Measurements from ENCODE around the gene CPEB3. TPM values are rescaled to one million over a fixed set of nuclear protein-coding genes. Genes with fewer than 3 reads are reported as not detected.

CPEB3 gene
- total RNA-seq, 1 donor from 2014 or later = 2.8 TPM

DNA sequence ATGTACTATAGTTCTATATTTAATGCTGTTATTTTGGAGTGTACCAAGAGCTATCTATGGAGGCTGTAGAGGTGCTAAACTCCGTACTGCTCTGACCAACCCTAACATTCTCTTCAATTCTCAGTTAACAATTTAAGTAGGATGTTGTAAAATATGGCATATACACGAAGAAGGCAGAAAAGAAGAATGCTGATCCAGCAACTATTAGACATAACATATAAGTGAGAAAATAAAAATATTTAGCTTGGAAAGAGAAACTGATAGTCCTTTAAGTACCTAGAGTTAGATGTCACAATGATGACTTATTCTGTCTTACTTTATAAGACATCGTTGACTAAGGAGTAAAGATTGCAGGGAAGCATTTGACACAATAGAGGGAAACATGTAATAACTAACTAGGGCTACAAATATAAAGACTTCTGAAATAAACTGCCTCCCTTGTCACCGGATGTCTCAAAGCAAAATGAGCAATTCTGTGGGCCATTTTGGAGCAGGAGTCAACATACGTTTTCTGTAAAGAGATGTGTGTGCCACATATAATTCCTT, 159.5 kb downstream of the CPEB3 start:
- intact Hi-C loops (cut with DNase I) = no loop called here

GRCh38 chr10:92130622-92131274, 160.1 kb downstream of the CPEB3 start:
- H3K4me3 ChIP-seq = no peak overlapping the region
- no peaks in the 10 kb centered on the region for H3K27me3 ChIP-seq
- no peak overlapping the region for H3K27ac ChIP-seq
- no peaks in the 10 kb centered on the region for H3K36me3 ChIP-seq
- TF ChIP-seq, protein P1, sequence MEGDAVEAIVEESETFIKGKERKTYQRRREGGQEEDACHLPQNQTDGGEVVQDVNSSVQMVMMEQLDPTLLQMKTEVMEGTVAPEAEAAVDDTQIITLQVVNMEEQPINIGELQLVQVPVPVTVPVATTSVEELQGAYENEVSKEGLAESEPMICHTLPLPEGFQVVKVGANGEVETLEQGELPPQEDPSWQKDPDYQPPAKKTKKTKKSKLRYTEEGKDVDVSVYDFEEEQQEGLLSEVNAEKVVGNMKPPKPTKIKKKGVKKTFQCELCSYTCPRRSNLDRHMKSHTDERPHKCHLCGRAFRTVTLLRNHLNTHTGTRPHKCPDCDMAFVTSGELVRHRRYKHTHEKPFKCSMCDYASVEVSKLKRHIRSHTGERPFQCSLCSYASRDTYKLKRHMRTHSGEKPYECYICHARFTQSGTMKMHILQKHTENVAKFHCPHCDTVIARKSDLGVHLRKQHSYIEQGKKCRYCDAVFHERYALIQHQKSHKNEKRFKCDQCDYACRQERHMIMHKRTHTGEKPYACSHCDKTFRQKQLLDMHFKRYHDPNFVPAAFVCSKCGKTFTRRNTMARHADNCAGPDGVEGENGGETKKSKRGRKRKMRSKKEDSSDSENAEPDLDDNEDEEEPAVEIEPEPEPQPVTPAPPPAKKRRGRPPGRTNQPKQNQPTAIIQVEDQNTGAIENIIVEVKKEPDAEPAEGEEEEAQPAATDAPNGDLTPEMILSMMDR (IDR thresholded peaks at IDR 0.05) = no peak
- intact Hi-C loops (cut with DNase I) = no loop called here
- DNase-seq (ENCODE audit: low spot score in 2 of 2) = no peak
- no peaks in the 10 kb centered on the region for H3K9me3 ChIP-seq
- H3K4me1 ChIP-seq = peaks cover 0 to 5% of the 10 kb centered on the region in 2 donors

More for the DNA sequence above, 159.5 kb downstream of the CPEB3 start:
- no peak for DNase-seq (ENCODE audit: low spot score in 2 of 2)
- Histone ChIP-seq H3K4me1 (no peaks in the 10 kb centered on the region), H3K36me3 (no peaks in the 10 kb centered on the region), H3K27ac (no peak overlapping the region), H3K9me3 (no peaks in the 10 kb centered on the region), H3K4me3 (no peak overlapping the region), H3K27me3 (no peaks in the 10 kb centered on the region)
- TF ChIP-seq, protein P1 (IDR thresholded peaks at IDR 0.05) = no peak

GRCh38 chr10:92126100-92126650, 164.7 kb downstream of the CPEB3 start:
- TF ChIP-seq, protein P1 (IDR thresholded peaks at IDR 0.05) = no peak
- Histone ChIP-seq H3K4me1 (peaks cover 12 to 41% of the 10 kb centered on the region in 2 donors), H3K27ac (peak overlapping the region; percentile 2 to 74), H3K36me3 (no peaks in the 10 kb centered on the region), H3K27me3 (no peaks in the 10 kb centered on the region), H3K9me3 (no peaks in the 10 kb centered on the region), H3K4me3 (no peak overlapping the region)
- no peak for DNase-seq (ENCODE audit: low spot score in 2 of 2)
- intact Hi-C loops (cut with DNase I) = no loop called here

GRCh38 chr10:92125144-92125543, 165.7 kb downstream of the CPEB3 start:
- peaks cover 12 to 41% of the 10 kb centered on the region in 2 donors for H3K4me1 ChIP-seq
- intact Hi-C loops (cut with DNase I) = loop anchor here (2.0 kb wide), 1 partner anchor 18 kb away; no protein-coding TSS in a partner anchor

DNA sequence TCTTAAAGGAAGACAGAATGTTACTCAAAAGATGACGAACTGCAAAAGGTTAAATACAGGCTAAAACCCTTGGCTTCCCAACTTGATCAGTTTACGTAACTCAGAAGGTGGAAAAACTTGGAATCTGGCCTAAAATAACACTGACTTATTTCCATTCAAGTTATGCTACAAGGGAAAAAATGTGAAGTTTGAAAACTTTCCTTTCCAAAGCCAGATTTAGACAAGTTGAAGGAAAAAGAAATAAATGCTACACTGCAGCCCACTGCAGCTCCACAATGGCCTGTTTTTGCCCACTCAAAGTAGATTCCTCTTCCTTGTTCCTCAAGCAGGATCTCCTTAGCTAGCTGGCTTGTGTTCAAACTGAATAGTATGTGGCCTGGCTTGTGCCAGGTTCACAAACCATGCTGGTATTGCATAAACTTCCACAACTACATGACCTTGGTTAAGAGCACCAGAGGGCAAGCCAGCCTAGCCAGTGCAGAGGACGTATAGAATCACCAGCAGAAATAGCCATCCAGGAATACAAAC, 166.2 kb downstream of the CPEB3 start:
- intact Hi-C loops (cut with DNase I) = loop anchor here (2.0 kb wide), 1 partner anchor 18 kb away; no protein-coding TSS in a partner anchor
- TF ChIP-seq, protein P1 (IDR thresholded peaks at IDR 0.05) = no peak
- no peaks in the 10 kb centered on the region for H3K36me3 ChIP-seq
- H3K9me3 ChIP-seq = no peaks in the 10 kb centered on the region
- H3K4me3 ChIP-seq = no peak overlapping the region
- peak overlapping the region; percentile 74 to 80 for H3K27ac ChIP-seq
- DNase-seq (ENCODE audit: low spot score in 2 of 2) = peak in 1 of 2 donors; percentile 67
- peaks cover 12 to 41% of the 10 kb centered on the region in 2 donors for H3K4me1 ChIP-seq
- no peaks in the 10 kb centered on the region for H3K27me3 ChIP-seq

More at GRCh38 chr10:92125144-92125543, 165.7 kb downstream of the CPEB3 start:
- H3K9me3 ChIP-seq = no peaks in the 10 kb centered on the region
- no peak for DNase-seq (ENCODE audit: low spot score in 2 of 2)
- H3K27ac ChIP-seq = peak overlapping the region; percentile 74 to 80
- TF ChIP-seq, protein P1 (IDR thresholded peaks at IDR 0.05) = no peak
- no peaks in the 10 kb centered on the region for H3K36me3 ChIP-seq
- H3K27me3 ChIP-seq = no peaks in the 10 kb centered on the region
- no peak overlapping the region for H3K4me3 ChIP-seq
